22Rv1 (cell line): ENCODE data around the gene KRT33B.

ENCODE experiments used
- CTCF ChIP-seq: fragments of 450-650 bp; IDR thresholded peaks from 2 replicates; pipeline ENCODE4 v1.5.1; 2017; ENCODE audit warnings: mild to moderate bottlenecking
- ZFX ChIP-seq: fragments of 450-650 bp; IDR thresholded peaks from 2 replicates; pipeline ENCODE4 v1.6.1; 2017; ENCODE audit warnings: antibody characterized with exemption, borderline replicate concordance

- TF ChIP-seq CTCF (peak; percentile 39), ZFX (no peak)
These were observed 45.2 kb downstream of the KRT33B start for GRCh38 chr17:41324180-41325075.
